HepG2 (cell line): ENCODE data around the gene ALDH18A1. TPM values are rescaled to one million over a fixed set of nuclear protein-coding genes. Genes with fewer than 3 reads are reported as not detected.
A peak's percentile ranks its signal among the peaks of the same experiment; 100 is the strongest.

ENCODE experiments used
- ERF ChIP-seq: IDR thresholded peaks from 2 replicates; pipeline ENCODE4 v1.6.1; 2018; ENCODE audit warnings: missing biosample characterization, missing genetic modification reagents
- HNRNPL ChIP-seq: fragments of 200-400 bp; formaldehyde crosslinking; IDR thresholded peaks from 2 replicates; pipeline ENCODE4 v1.6.1; 2017; ENCODE audit warnings: mild to moderate bottlenecking, low read depth, low read length
- SAFB2 ChIP-seq: sonication (generic); formaldehyde crosslinking; IDR thresholded peaks from 2 replicates; pipeline ENCODE4 v1.5.1; 2020; ENCODE audit warnings: missing genetic modification reagents, low read depth, mild to moderate bottlenecking, borderline replicate concordance
- SMC3 ChIP-seq: IDR thresholded peaks from 2 replicates; pipeline ENCODE4 v1.6.1; 2011; ENCODE audit warnings: low read length, improper control_type of control experiment
- TBX3 ChIP-seq: fragments of 450-650 bp; IDR thresholded peaks from 2 replicates; pipeline ENCODE4 v1.6.1; 2017; ENCODE audit warnings: antibody characterized with exemption, mild to moderate bottlenecking, inconsistent platforms, borderline replicate concordance
- ZBTB38 ChIP-seq: sonication (generic); formaldehyde crosslinking; IDR thresholded peaks from 2 replicates; pipeline ENCODE4 v1.5.1; 2020; ENCODE audit warnings: mild to moderate bottlenecking, missing genetic modification reagents
- ZFP1 ChIP-seq: IDR thresholded peaks from 2 replicates; pipeline ENCODE4 v1.6.1; 2016
- ZFY ChIP-seq: sonication (generic); formaldehyde crosslinking; IDR thresholded peaks from 2 replicates; pipeline ENCODE4 v1.4.0; 2020; ENCODE audit warnings: missing genetic modification reagents
- ZNF101 ChIP-seq: sonication (generic); formaldehyde crosslinking; IDR thresholded peaks from 2 replicates; pipeline ENCODE4 v1.4.0; 2020; ENCODE audit warnings: mild to moderate bottlenecking, low read depth, missing genetic modification reagents, borderline replicate concordance
- polyA plus RNA-seq, 8 experiments: library from polyadenylated mRNA; depleted of rRNA in 3 of 8; stranded (reverse) in 7 of 8; unstranded in 1 of 8; fragments of >200 nt; fragmentation: Illumina TruSeq in 4 of 8; extraction: Trizol in 4 of 8; gene quantifications; 2 replicates each; pipeline versions ENCODE4 v1.2.1 to v1.2.3, GENCODE V29; 2011 to 2016; ENCODE audit warnings: low read depth in 4 of 8, missing spikeins in 1 of 8, mixed read lengths in 1 of 8; ENCODE audit not compliant: insufficient read depth in 1 of 8
- total RNA-seq, 5 experiments: library from RNA; depleted of rRNA; stranded (reverse); fragments of >200 nt; fragmentation: Illumina TruSeq; extraction: Trizol; gene quantifications; 2 replicates each; pipeline ENCODE4 v1.2.3, GENCODE V29; 2016; ENCODE audit warnings: low read depth in 1 of 5
- TF ChIP-seq, protein P1 (sequence below): sonication (generic); formaldehyde crosslinking; IDR thresholded peaks from 2 replicates; pipeline ENCODE4 v1.5.0; 2020; ENCODE audit warnings: mild to moderate bottlenecking, missing genetic modification reagents, borderline replicate concordance
- TF ChIP-seq, protein P2 (sequence below): sonication (generic); formaldehyde crosslinking; IDR thresholded peaks from 2 replicates; pipeline ENCODE4 v1.8.1; 2023; ENCODE audit warnings: mild to moderate bottlenecking, missing genetic modification reagents
- TF ChIP-seq, protein P3 (sequence below): sonication (generic); formaldehyde crosslinking; IDR thresholded peaks from 2 replicates; pipeline ENCODE4 v1.5.0; 2020; ENCODE audit warnings: mild to moderate bottlenecking, missing genetic modification reagents
- TF ChIP-seq, protein P4 (sequence below): sonication (generic); formaldehyde crosslinking; IDR thresholded peaks from 2 replicates; pipeline ENCODE4 v1.4.0; 2020; ENCODE audit warnings: mild to moderate bottlenecking, missing genetic modification reagents
- TF ChIP-seq, protein P5 (sequence below): sonication (generic); formaldehyde crosslinking; IDR thresholded peaks from 2 replicates; pipeline ENCODE4 v1.5.1; 2020; ENCODE audit warnings: missing genetic modification reagents, mild to moderate bottlenecking, borderline replicate concordance

ALDH18A1 gene
- total and polyA plus RNA-seq, 2 of the 13 experiments (the other 11 are each of a cell fraction or from before 2014, with no cell fraction given): 180 to 263 TPM

DNA sequence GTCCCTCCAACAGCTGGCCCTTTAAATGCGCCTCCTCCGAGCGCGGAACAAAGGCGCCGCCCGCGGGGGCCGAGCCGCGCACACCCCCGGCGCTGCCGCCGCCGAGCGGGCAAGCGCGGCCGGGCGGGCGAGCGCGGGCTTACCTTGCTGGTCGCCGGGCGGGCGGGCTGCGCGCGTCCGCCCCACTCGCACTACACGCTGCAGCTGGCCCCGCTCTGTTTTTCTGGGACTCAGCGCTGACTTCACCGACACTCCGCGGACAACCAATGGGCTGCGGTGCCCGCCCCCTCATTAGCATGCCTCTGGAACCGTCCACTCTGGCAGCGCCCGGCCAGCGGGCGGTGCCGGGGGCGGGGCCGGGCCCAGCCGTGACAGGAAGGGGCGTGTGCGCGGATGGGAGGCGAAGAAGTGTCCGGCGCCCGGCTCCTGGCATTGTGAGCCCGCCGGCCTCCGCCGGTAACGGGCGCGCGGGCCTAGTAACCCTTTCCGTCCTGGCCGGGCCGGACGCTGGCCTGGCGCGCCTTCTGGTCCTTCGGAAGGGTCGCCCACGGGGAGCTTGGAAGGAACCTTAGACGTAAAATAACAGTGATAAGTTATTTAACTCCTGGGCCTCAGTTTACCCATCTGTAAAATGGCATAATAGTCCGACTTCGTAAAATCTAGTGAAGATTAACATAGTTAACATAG lies 95.2 kb downstream of the ALDH18A1 start, which contains the start of gene SORBS1 (continued):
- no peak; the same call in 1 of the 2 replicates for TF ChIP-seq SAFB2 (CRISPR knock-in tag)
- no peak for TF ChIP-seq SMC3
- TF ChIP-seq ZFY (CRISPR knock-in tag): peak; percentile 54
- no peak for TF ChIP-seq ZBTB38 (CRISPR knock-in tag)
- no peak for TF ChIP-seq TBX3
- TF ChIP-seq, protein P1, sequence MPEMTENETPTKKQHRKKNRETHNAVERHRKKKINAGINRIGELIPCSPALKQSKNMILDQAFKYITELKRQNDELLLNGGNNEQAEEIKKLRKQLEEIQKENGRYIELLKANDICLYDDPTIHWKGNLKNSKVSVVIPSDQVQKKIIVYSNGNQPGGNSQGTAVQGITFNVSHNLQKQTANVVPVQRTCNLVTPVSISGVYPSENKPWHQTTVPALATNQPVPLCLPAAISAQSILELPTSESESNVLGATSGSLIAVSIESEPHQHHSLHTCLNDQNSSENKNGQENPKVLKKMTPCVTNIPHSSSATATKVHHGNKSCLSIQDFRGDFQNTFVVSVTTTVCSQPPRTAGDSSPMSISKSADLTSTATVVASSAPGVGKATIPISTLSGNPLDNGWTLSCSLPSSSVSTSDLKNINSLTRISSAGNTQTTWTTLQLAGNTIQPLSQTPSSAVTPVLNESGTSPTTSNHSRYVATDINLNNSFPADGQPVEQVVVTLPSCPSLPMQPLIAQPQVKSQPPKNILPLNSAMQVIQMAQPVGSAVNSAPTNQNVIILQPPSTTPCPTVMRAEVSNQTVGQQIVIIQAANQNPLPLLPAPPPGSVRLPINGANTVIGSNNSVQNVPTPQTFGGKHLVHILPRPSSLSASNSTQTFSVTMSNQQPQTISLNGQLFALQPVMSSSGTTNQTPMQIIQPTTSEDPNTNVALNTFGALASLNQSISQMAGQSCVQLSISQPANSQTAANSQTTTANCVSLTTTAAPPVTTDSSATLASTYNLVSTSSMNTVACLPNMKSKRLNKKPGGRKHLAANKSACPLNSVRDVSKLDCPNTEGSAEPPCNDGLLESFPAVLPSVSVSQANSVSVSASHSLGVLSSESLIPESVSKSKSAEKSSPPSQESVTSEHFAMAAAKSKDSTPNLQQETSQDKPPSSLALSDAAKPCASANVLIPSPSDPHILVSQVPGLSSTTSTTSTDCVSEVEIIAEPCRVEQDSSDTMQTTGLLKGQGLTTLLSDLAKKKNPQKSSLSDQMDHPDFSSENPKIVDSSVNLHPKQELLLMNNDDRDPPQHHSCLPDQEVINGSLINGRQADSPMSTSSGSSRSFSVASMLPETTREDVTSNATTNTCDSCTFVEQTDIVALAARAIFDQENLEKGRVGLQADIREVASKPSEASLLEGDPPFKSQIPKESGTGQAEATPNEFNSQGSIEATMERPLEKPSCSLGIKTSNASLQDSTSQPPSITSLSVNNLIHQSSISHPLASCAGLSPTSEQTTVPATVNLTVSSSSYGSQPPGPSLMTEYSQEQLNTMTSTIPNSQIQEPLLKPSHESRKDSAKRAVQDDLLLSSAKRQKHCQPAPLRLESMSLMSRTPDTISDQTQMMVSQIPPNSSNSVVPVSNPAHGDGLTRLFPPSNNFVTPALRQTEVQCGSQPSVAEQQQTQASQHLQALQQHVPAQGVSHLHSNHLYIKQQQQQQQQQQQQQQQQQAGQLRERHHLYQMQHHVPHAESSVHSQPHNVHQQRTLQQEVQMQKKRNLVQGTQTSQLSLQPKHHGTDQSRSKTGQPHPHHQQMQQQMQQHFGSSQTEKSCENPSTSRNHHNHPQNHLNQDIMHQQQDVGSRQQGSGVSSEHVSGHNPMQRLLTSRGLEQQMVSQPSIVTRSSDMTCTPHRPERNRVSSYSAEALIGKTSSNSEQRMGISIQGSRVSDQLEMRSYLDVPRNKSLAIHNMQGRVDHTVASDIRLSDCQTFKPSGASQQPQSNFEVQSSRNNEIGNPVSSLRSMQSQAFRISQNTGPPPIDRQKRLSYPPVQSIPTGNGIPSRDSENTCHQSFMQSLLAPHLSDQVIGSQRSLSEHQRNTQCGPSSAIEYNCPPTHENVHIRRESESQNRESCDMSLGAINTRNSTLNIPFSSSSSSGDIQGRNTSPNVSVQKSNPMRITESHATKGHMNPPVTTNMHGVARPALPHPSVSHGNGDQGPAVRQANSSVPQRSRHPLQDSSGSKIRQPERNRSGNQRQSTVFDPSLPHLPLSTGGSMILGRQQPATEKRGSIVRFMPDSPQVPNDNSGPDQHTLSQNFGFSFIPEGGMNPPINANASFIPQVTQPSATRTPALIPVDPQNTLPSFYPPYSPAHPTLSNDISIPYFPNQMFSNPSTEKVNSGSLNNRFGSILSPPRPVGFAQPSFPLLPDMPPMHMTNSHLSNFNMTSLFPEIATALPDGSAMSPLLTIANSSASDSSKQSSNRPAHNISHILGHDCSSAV (CRISPR knock-in tag): no peak
- no peak for TF ChIP-seq HNRNPL
- TF ChIP-seq, protein P2, sequence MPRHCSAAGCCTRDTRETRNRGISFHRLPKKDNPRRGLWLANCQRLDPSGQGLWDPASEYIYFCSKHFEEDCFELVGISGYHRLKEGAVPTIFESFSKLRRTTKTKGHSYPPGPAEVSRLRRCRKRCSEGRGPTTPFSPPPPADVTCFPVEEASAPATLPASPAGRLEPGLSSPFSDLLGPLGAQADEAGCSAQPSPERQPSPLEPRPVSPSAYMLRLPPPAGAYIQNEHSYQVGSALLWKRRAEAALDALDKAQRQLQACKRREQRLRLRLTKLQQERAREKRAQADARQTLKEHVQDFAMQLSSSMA: no peak
- TF ChIP-seq ERF (CRISPR knock-in tag): peak; percentile 74
- TF ChIP-seq, protein P3, sequence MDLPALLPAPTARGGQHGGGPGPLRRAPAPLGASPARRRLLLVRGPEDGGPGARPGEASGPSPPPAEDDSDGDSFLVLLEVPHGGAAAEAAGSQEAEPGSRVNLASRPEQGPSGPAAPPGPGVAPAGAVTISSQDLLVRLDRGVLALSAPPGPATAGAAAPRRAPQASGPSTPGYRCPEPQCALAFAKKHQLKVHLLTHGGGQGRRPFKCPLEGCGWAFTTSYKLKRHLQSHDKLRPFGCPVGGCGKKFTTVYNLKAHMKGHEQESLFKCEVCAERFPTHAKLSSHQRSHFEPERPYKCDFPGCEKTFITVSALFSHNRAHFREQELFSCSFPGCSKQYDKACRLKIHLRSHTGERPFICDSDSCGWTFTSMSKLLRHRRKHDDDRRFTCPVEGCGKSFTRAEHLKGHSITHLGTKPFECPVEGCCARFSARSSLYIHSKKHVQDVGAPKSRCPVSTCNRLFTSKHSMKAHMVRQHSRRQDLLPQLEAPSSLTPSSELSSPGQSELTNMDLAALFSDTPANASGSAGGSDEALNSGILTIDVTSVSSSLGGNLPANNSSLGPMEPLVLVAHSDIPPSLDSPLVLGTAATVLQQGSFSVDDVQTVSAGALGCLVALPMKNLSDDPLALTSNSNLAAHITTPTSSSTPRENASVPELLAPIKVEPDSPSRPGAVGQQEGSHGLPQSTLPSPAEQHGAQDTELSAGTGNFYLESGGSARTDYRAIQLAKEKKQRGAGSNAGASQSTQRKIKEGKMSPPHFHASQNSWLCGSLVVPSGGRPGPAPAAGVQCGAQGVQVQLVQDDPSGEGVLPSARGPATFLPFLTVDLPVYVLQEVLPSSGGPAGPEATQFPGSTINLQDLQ (CRISPR knock-in tag): 0 out of 2 replicates have a peak, but pooled peaks have one; percentile 70
- TF ChIP-seq, protein P4, sequence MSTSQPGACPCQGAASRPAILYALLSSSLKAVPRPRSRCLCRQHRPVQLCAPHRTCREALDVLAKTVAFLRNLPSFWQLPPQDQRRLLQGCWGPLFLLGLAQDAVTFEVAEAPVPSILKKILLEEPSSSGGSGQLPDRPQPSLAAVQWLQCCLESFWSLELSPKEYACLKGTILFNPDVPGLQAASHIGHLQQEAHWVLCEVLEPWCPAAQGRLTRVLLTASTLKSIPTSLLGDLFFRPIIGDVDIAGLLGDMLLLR (CRISPR knock-in tag): no peak; the same call in 1 of the 2 replicates
- no peak for TF ChIP-seq ZFP1 (CRISPR knock-in tag)
- no peak for TF ChIP-seq ZNF101 (CRISPR knock-in tag)
- TF ChIP-seq, protein P5, sequence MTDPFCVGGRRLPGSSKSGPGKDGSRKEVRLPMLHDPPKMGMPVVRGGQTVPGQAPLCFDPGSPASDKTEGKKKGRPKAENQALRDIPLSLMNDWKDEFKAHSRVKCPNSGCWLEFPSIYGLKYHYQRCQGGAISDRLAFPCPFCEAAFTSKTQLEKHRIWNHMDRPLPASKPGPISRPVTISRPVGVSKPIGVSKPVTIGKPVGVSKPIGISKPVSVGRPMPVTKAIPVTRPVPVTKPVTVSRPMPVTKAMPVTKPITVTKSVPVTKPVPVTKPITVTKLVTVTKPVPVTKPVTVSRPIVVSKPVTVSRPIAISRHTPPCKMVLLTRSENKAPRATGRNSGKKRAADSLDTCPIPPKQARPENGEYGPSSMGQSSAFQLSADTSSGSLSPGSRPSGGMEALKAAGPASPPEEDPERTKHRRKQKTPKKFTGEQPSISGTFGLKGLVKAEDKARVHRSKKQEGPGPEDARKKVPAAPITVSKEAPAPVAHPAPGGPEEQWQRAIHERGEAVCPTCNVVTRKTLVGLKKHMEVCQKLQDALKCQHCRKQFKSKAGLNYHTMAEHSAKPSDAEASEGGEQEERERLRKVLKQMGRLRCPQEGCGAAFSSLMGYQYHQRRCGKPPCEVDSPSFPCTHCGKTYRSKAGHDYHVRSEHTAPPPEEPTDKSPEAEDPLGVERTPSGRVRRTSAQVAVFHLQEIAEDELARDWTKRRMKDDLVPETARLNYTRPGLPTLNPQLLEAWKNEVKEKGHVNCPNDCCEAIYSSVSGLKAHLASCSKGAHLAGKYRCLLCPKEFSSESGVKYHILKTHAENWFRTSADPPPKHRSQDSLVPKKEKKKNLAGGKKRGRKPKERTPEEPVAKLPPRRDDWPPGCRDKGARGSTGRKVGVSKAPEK (CRISPR knock-in tag): no peak
